Uterus (tissue), 4 donors: Measurements from ENCODE around the gene ADRA2C. TPM values are rescaled to one million over a fixed set of nuclear protein-coding genes. Genes with fewer than 3 reads are reported as not detected.

Experiments
- DNase-seq, 2 donors: peaks; one replicate each; pipeline ENCODE4 v3.0.0-alpha.2; 2019 to 2020
- H3K27ac ChIP-seq, 2 donors: fragments of 200-600 bp; sonication (generic); 1 replicate in 1 of 2; 2 replicates in 1 of 2; pipeline ENCODE4 v1.5.1; 2016 to 2018
- H3K27me3 ChIP-seq, 2 donors: fragments of 200-600 bp; sonication (generic); one replicate each; pipeline ENCODE4 v1.5.1; 2018 to 2019; ENCODE audit warnings: control low read depth in 1 of 2
- H3K36me3 ChIP-seq, 2 donors: fragments of 200-600 bp; sonication (generic); one replicate each; pipeline ENCODE4 v1.5.1; 2019; ENCODE audit warnings: control low read depth in 1 of 2
- H3K4me1 ChIP-seq, 2 donors: fragments of 200-600 bp; sonication (generic); one replicate each; pipeline ENCODE4 v1.5.1; 2018 to 2019; ENCODE audit warnings: control low read depth in 1 of 2
- H3K4me3 ChIP-seq, 2 donors: fragments of 200-600 bp; sonication (generic); 1 replicate in 1 of 2; 2 replicates in 1 of 2; pipeline ENCODE4 v1.5.1; 2018 to 2019; ENCODE audit warnings: mild to moderate bottlenecking in 1 of 2
- H3K9me3 ChIP-seq, 2 donors: fragments of 200-600 bp; sonication (generic); one replicate each; pipeline ENCODE4 v1.5.1; 2019; ENCODE audit warnings: control low read depth in 1 of 2
- CTCF ChIP-seq, 4 experiments: fragments of 200-600 bp in 2 of 4; fragments of 450-650 bp in 2 of 4; sonication (generic) in 2 of 4; IDR thresholded peaks; one replicate each; pipeline ENCODE4 v1.5.1; 2016 to 2019; ENCODE audit warnings: antibody characterized with exemption in 4 of 4, mild to moderate bottlenecking in 2 of 4, moderate library complexity in 1 of 4
- POLR2A ChIP-seq, 2 donors: fragments of 450-650 bp; IDR thresholded peaks; one replicate each; pipeline ENCODE4 v1.6.1; 2016; ENCODE audit warnings: antibody characterized with exemption in 2 of 2, mild to moderate bottlenecking in 1 of 2, moderate library complexity in 1 of 2
- intact Hi-C: fragments of 100-400 bp; cut with DNase I; formaldehyde crosslinking; loops from one replicate; pipeline ENCODE4 v1.15.1; 2023; ENCODE audit warnings: low total_unique reads
- total RNA-seq, 4 donors: library from RNA; depleted of rRNA in 3 of 4; stranded (reverse); fragments of >200 nt in 3 of 4; gene quantifications; one replicate each; pipeline versions ENCODE4 v1.1.0 to v1.2.4, GENCODE V29; 2014 to 2023
- donor health status: DM: yes; HTN: yes; CAD: no.

Gene ADRA2C
- total RNA-seq = 10 to 100 TPM in 3 of 4 donors, 1 to 10 TPM in 1; 4.1 to 75.0 (median 24.7) TPM

DNA sequence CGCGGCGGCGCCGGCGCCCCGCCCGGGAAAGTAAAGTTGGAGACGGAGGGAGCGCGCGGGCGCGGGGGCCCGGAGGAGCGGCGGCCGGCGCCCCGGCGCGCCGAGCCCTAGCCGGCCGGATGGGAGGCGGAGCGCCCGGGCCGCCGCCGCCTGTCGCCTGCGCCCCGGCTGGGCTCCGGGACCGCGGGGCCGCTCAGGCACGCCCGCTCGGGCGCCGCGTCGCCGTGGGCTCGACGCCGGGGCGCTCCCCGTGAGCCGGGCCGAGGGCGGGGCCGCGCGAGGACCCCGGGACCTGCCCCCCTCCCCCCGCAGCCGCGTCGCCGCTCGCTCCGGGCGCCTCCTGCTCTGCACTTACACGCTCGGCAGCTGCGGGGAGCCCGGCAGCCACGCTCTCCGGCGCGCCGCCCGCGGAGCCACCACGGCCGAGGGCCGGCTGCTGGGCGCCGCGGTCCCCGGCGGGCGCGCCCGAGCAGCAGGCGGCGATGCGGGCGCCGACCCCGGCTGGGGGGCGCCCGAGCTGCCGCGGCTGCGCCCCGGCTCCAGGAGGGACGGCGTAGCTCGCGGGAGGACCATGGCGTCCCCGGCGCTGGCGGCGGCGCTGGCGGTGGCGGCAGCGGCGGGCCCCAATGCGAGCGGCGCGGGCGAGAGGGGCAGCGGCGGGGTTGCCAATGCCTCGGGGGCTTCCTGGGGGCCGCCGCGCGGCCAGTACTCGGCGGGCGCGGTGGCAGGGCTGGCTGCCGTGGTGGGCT is at the start of gene ADRA2C:
TSS of gene ADRA2C (plus strand) at position 350 of the 749 bp plus-strand sequence. CDS start at position 572, 222 bp downstream.
- H3K9me3 ChIP-seq = no peaks in the 10 kb centered on the region
- TF ChIP-seq POLR2A (IDR thresholded peaks at IDR 0.05) (no peak), CTCF (IDR thresholded peaks at IDR 0.05) (peak in 2 of 4 experiments; percentile 11 to 21)
- intact Hi-C loops = no loop called here
- peak within 1 kb of the TSS; percentile 78 to 84 for H3K27ac ChIP-seq
- H3K4me3 ChIP-seq = peak within 1 kb of the TSS; percentile 32 to 33
- H3K27me3 ChIP-seq = no peaks in the 10 kb centered on the region
- DNase-seq = peak; percentile 52 to 55
- peaks cover 0 to 7% of the 10 kb centered on the region in 2 donors for H3K4me1 ChIP-seq
- no peaks in the 10 kb centered on the region for H3K36me3 ChIP-seq

- no peaks in the 10 kb centered on the region for H3K4me1 ChIP-seq
- no peak overlapping the region for H3K27ac ChIP-seq
- no peak for DNase-seq
- TF ChIP-seq CTCF (IDR thresholded peaks at IDR 0.05) (no peak), POLR2A (IDR thresholded peaks at IDR 0.05) (no peak)
- no peaks in the 10 kb centered on the region for H3K27me3 ChIP-seq
- H3K9me3 ChIP-seq = no peaks in the 10 kb centered on the region
- intact Hi-C loops = no loop called here
- H3K4me3 ChIP-seq = no peak overlapping the region
- no peaks in the 10 kb centered on the region for H3K36me3 ChIP-seq
Observed at GRCh38 chr4:3716631-3717235, 49.5 kb upstream of the ADRA2C start.

GRCh38 chr4:3717241-3717640 is 48.9 kb upstream of the ADRA2C start:
- Histone ChIP-seq H3K4me1 (no peaks in the 10 kb centered on the region), H3K9me3 (no peaks in the 10 kb centered on the region), H3K4me3 (no peak overlapping the region), H3K36me3 (no peaks in the 10 kb centered on the region), H3K27ac (no peak overlapping the region), H3K27me3 (no peaks in the 10 kb centered on the region)
- intact Hi-C loops = no loop called here
- DNase-seq = no peak
- TF ChIP-seq CTCF (IDR thresholded peaks at IDR 0.05) (no peak), POLR2A (IDR thresholded peaks at IDR 0.05) (no peak)

DNA sequence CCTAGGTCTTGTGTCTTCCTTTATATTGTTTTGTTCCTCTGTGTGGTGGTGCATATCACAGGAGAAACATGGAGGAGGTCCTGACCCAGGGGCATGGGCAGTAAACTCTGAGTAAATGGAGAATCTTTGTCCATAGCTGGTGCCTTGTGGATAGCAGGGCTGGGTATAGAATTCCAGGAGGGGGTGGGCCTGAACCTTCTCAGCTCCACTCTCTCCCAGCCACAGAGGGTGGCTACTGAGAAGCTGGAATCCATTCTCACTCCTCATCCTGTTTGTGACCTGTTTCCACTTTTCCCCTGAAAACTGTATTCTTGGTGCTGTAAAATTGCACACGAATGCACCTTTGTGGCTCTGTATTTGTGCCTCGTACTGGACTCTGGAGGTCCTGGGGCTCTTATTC is 47.7 kb upstream of the ADRA2C start:
- no peaks in the 10 kb centered on the region for H3K9me3 ChIP-seq
- no peak for TF ChIP-seq CTCF (IDR thresholded peaks at IDR 0.05)
- no peak for DNase-seq
- no peaks in the 10 kb centered on the region for H3K4me1 ChIP-seq
- H3K4me3 ChIP-seq = no peak overlapping the region
- intact Hi-C loops = no loop called here
- H3K27me3 ChIP-seq = no peaks in the 10 kb centered on the region
- no peak overlapping the region for H3K27ac ChIP-seq
- H3K36me3 ChIP-seq = no peaks in the 10 kb centered on the region

DNA sequence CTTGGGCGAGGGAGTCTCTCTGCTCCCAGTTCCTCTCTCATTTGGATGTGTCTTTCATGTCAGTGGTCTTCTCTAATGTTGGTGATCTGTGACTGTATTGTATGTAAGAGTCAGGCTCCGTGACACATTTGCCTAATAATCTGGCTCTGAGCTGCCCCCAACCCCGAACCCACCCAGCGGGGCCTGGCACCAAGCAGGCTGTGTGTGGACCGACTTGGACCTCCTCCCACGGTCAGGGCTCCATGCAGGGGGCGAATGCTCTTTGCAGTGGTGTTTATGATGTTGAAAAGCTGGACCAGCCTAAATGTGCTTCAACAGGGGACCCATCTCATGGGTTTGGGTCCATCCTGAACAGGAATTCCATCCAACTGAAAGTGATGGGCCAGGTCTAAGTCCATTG is 47.0 kb upstream of the ADRA2C start:
- intact Hi-C loops = no loop called here
- H3K4me3 ChIP-seq = no peak overlapping the region
- DNase-seq = no peak
- no peaks in the 10 kb centered on the region for H3K9me3 ChIP-seq
- no peaks in the 10 kb centered on the region for H3K27me3 ChIP-seq
- no peak for TF ChIP-seq POLR2A (IDR thresholded peaks at IDR 0.05)
- no peak for TF ChIP-seq CTCF (IDR thresholded peaks at IDR 0.05)
- no peaks in the 10 kb centered on the region for H3K4me1 ChIP-seq
- H3K36me3 ChIP-seq = no peaks in the 10 kb centered on the region
- no peak overlapping the region for H3K27ac ChIP-seq
